H9 (cell line): Measurements from ENCODE around the gene GPX2. TPM values are rescaled to one million over a fixed set of nuclear protein-coding genes. Genes with fewer than 3 reads are reported as not detected.

Experiments
- DNase-seq: peaks from one replicate; pipeline ENCODE4 v3.0.0-alpha.2; 2017
- H2AFZ ChIP-seq: one replicate; pipeline ENCODE4 v1.6.1; 2013; ENCODE audit warnings: mild to moderate bottlenecking, low read length, control low read depth, moderate library complexity
- H2AK5ac ChIP-seq: 2 replicates; pipeline ENCODE4 v1.6.1; 2013; ENCODE audit warnings: low read length, control low read depth, mixed read lengths; ENCODE audit not compliant: insufficient read length
- H2BK120ac ChIP-seq: one replicate; pipeline ENCODE4 v1.6.1; 2013; ENCODE audit warnings: low read depth, mild to moderate bottlenecking, low read length, control low read depth, inconsistent platforms; ENCODE audit not compliant: poor library complexity, severe bottlenecking
- H2BK12ac ChIP-seq: 2 replicates; pipeline ENCODE4 v1.6.1; 2013; ENCODE audit warnings: low read length, control low read depth, mixed read lengths, low read depth; ENCODE audit not compliant: insufficient read length
- H2BK15ac ChIP-seq: 2 replicates; pipeline ENCODE4 v1.6.1; 2013; ENCODE audit warnings: low read depth, low read length, control low read depth
- H2BK20ac ChIP-seq: one replicate; pipeline ENCODE4 v1.6.1; 2013; ENCODE audit warnings: low read depth, mild to moderate bottlenecking, low read length, control low read depth, inconsistent platforms; ENCODE audit not compliant: poor library complexity, severe bottlenecking
- H2BK5ac ChIP-seq: 2 replicates; pipeline ENCODE4 v1.6.1; 2013; ENCODE audit warnings: low read length, control low read depth, mixed read lengths; ENCODE audit not compliant: insufficient read length
- H3K14ac ChIP-seq: 2 replicates; pipeline ENCODE4 v1.6.1; 2013; ENCODE audit warnings: low read length, control low read depth; ENCODE audit not compliant: insufficient read depth
- H3K18ac ChIP-seq: 2 replicates; pipeline ENCODE4 v1.6.1; 2013; ENCODE audit warnings: low read depth, mild to moderate bottlenecking, mixed read lengths, low read length, control low read depth; ENCODE audit not compliant: insufficient read length
- H3K23ac ChIP-seq: 2 replicates; pipeline ENCODE4 v1.6.1; 2013; ENCODE audit warnings: low read length, control low read depth, mixed read lengths, low read depth; ENCODE audit not compliant: insufficient read length
- H3K23me2 ChIP-seq: 2 replicates; pipeline ENCODE4 v1.6.1; 2013; ENCODE audit warnings: low read depth, mild to moderate bottlenecking, mixed read lengths, low read length, control low read depth; ENCODE audit not compliant: insufficient read length, poor library complexity, severe bottlenecking
- H3K27ac ChIP-seq: 2 replicates; pipeline ENCODE4 v1.5.1; 2013; ENCODE audit warnings: low read length, control low read depth, mixed read lengths, low read depth; ENCODE audit not compliant: insufficient read length
- H3K27me3 ChIP-seq: 2 replicates; pipeline ENCODE4 v1.6.1; 2013; ENCODE audit warnings: low read length, control low read depth, inconsistent platforms; ENCODE audit not compliant: insufficient read depth
- H3K4ac ChIP-seq: 2 replicates; pipeline ENCODE4 v1.6.1; 2013; ENCODE audit warnings: low read depth, mild to moderate bottlenecking, control low read depth, inconsistent platforms, low read length, moderate library complexity
- H3K4me1 ChIP-seq: 2 replicates; pipeline ENCODE4 v1.6.1; 2013; ENCODE audit warnings: low read length, control low read depth, inconsistent platforms; ENCODE audit not compliant: insufficient read depth
- H3K4me2 ChIP-seq: 2 replicates; pipeline ENCODE4 v1.6.1; 2013; ENCODE audit warnings: low read length, control low read depth, mixed read lengths; ENCODE audit not compliant: insufficient read length, insufficient read depth
- H3K56ac ChIP-seq: 2 replicates; pipeline ENCODE4 v1.6.1; 2013; ENCODE audit warnings: low read depth, mild to moderate bottlenecking, mixed read lengths, low read length, control low read depth; ENCODE audit not compliant: insufficient read length
- H3K79me1 ChIP-seq: 2 replicates; pipeline ENCODE4 v1.6.1; 2013; ENCODE audit warnings: low read depth, mild to moderate bottlenecking, moderate library complexity, low read length, control low read depth, inconsistent platforms; ENCODE audit not compliant: insufficient read depth, poor library complexity, severe bottlenecking
- H3K79me2 ChIP-seq: 2 replicates; pipeline ENCODE4 v1.6.1; 2013; ENCODE audit warnings: low read length, control low read depth, inconsistent platforms; ENCODE audit not compliant: insufficient read depth
- H3K9ac ChIP-seq: 2 replicates; pipeline ENCODE4 v1.6.1; 2013; ENCODE audit warnings: low read length, control low read depth, mixed read lengths; ENCODE audit not compliant: insufficient read length; ENCODE audit errors: extremely low read depth
- H3K9me3 ChIP-seq: one replicate; pipeline ENCODE4 v1.6.1; 2013; ENCODE audit warnings: low read depth, low read length, inconsistent platforms; ENCODE audit not compliant: control insufficient read depth
- H3T11ph ChIP-seq: one replicate; pipeline ENCODE4 v1.6.1; 2013; ENCODE audit warnings: mild to moderate bottlenecking, low read length, control low read depth, inconsistent platforms
- H4K20me1 ChIP-seq: one replicate; pipeline ENCODE4 v1.6.1; 2013; ENCODE audit not compliant: control insufficient read depth, insufficient read length, insufficient read depth
- H4K5ac ChIP-seq: 2 replicates; pipeline ENCODE4 v1.6.1; 2013; ENCODE audit warnings: low read depth, mild to moderate bottlenecking, mixed read lengths, low read length, control low read depth; ENCODE audit not compliant: insufficient read length
- H4K8ac ChIP-seq: replicated peaks from 2 replicates; pipeline ENCODE4 v1.6.1; 2013; ENCODE audit warnings: low read length, control low read depth, mixed read lengths, low read depth; ENCODE audit not compliant: insufficient read length
- H4K91ac ChIP-seq: 2 replicates; pipeline ENCODE4 v1.6.1; 2013; ENCODE audit warnings: low read depth, mild to moderate bottlenecking, moderate library complexity, mixed read lengths, low read length, control low read depth; ENCODE audit not compliant: insufficient read length
- H3K27ac Mint-ChIP-seq, 3 experiments: 2 replicates in 2 of 3; 3 replicates in 1 of 3; pipeline ENCODE4 v1.8.0; 2020 to 2021; ENCODE audit warnings: mixed read lengths in 3 of 3, mild to moderate bottlenecking in 1 of 3, moderate library complexity in 1 of 3
- H3K27me3 Mint-ChIP-seq: 2 replicates; pipeline ENCODE4 v1.8.0; 2021; ENCODE audit warnings: low read depth, mild to moderate bottlenecking, moderate library complexity, mixed read lengths
- H3K36me3 Mint-ChIP-seq, 3 experiments: 2 replicates in 2 of 3; 3 replicates in 1 of 3; pipeline ENCODE4 v1.8.0; 2020 to 2021; ENCODE audit warnings: low read depth in 3 of 3, mixed read lengths in 3 of 3; ENCODE audit not compliant: insufficient read depth in 1 of 3
- H3K4me1 Mint-ChIP-seq, 2 experiments: 2 replicates each; pipeline ENCODE4 v1.8.0; 2020; ENCODE audit warnings: mixed read lengths in 2 of 2
- H3K4me3 Mint-ChIP-seq, 2 experiments: 2 replicates in 1 of 2; 3 replicates in 1 of 2; pipeline ENCODE4 v1.8.0; 2020 to 2021; ENCODE audit warnings: mild to moderate bottlenecking in 2 of 2, mixed read lengths in 2 of 2, moderate library complexity in 1 of 2
- H3K9me3 Mint-ChIP-seq, 2 experiments: 2 replicates in 1 of 2; 3 replicates in 1 of 2; pipeline ENCODE4 v1.8.0; 2020; ENCODE audit warnings: mild to moderate bottlenecking in 2 of 2, mixed read lengths in 2 of 2, moderate library complexity in 1 of 2
- CTCF ChIP-seq: fragments of 200-600 bp; sonication (generic); conservative IDR thresholded peaks from 3 replicates; pipeline ENCODE4 v1.8.0; 2021; ENCODE audit warnings: antibody characterized with exemption, mild to moderate bottlenecking
- WGBS: extraction: QIAGEN DNeasy Blood & Tissue Kit; methylation state at CpG from one replicate; pipeline ENCODE4 v1.1.7; 2013; ENCODE audit warnings: missing lambda C conversion rate, low lambda C conversion rate, mixed read lengths; ENCODE audit not compliant: insufficient read length; ENCODE audit errors: extremely low coverage; 5-methylcytosine and 5-hydroxymethylcytosine counted together
- total RNA-seq: library from RNA; stranded (reverse); gene quantifications from 2 replicates; pipeline ENCODE4 v1.2.1, GENCODE V29; 2021

GPX2 gene
- total RNA-seq, 1 experiment from 2014 or later, result 0.79 TPM

GRCh38 chr14:64930085-64930843 lies 12.3 kb downstream of the GPX2 start:
- H3K27me3 Mint-ChIP-seq, result no peaks in the 10 kb centered on the region
- Histone ChIP-seq H2BK5ac (no peak overlapping the region), H3K27ac (no peak overlapping the region), H2BK15ac (no peak overlapping the region), H4K91ac (no peak overlapping the region), H3K79me1 (no peaks in the 10 kb centered on the region), H4K5ac (no peak overlapping the region), H2BK120ac (no peak overlapping the region), H2BK12ac (no peak overlapping the region), H3K18ac (no peak overlapping the region), H2AK5ac (no peak overlapping the region), H3K23ac (no peak overlapping the region), H3K4me2 (no peak overlapping the region), H3K9me3 (no peaks in the 10 kb centered on the region), H3K4ac (no peak overlapping the region), H3K56ac (no peak overlapping the region), H3K9ac (no peak overlapping the region), H3K27me3 (no peaks in the 10 kb centered on the region), H3T11ph (no peak overlapping the region), H3K79me2 (no peaks in the 10 kb centered on the region), H3K23me2 (no peaks in the 10 kb centered on the region), H3K4me1 (no peaks in the 10 kb centered on the region), H2BK20ac (no peak overlapping the region), H3K14ac (no peak overlapping the region), H4K20me1 (no peaks in the 10 kb centered on the region), H4K8ac (no peak overlapping the region), H2AFZ (no peak overlapping the region)
- H3K4me1 Mint-ChIP-seq, result no peaks in the 10 kb centered on the region
- no CpG with 5 or more reads among the region's 3 CpGs for WGBS
- no peak for DNase-seq
- peak overlapping the region in 1 of 3 experiments; percentile 20; a peak in 2 of 7 replicates for H3K27ac Mint-ChIP-seq
- no peak overlapping the region for H3K4me3 Mint-ChIP-seq
- TF ChIP-seq CTCF, result no peak
- H3K36me3 Mint-ChIP-seq, result peaks cover 3 to 40% (median 31%) of the 10 kb centered on the region in 3 experiments; a peak in 5 of 7 replicates
- no peaks in the 10 kb centered on the region for H3K9me3 Mint-ChIP-seq
